SH-SY5Y (cell line): ENCODE data around the gene RABIF.

Experiments
- GATA2 ChIP-seq: IDR thresholded peaks from 2 replicates; pipeline ENCODE4 v1.6.1; 2011; ENCODE audit warnings: mild to moderate bottlenecking, low read depth, low read length
- GATA3 ChIP-seq: IDR thresholded peaks from 2 replicates; pipeline ENCODE4 v1.6.1; 2011; ENCODE audit warnings: low read depth, mild to moderate bottlenecking, low read length, moderate library complexity

The RABIF gene

DNA sequence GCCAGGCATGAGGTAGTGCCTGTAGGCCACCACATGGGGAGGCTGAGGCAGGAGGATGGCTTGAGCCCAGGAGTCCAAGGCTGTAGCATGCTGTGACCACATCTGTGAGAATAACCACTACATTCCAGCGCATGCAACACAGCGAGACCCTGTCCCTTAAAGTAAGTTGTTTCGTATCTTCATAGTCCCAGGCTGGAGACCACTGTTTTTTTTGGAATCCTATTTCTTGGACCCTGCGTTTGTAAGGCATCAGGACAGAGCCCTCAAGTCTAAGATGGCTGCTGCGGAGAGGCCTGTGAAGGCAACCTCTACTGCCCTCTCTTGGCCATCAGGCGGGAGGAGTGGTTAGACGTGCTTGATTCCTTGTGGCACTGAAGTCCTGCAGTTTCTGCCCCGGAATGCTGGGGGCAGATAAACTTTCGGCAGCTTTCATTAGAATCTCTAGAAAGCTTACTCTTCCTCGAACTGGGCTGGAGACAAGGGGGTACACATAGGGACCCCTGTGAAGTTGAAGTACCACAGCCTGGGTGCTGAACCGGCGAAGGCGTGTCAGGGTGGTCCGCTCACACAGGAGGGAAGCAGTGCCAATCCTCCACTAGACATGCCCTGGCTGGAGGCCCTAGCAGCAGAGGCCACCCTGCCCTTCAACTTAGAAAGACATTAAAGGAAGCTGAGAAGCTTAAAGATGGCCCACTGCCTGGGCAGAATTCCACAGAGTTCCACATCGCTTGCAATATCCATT lies 36.6 kb downstream of the RABIF start:
- no peak for TF ChIP-seq GATA3
- TF ChIP-seq GATA2: no peak

DNA sequence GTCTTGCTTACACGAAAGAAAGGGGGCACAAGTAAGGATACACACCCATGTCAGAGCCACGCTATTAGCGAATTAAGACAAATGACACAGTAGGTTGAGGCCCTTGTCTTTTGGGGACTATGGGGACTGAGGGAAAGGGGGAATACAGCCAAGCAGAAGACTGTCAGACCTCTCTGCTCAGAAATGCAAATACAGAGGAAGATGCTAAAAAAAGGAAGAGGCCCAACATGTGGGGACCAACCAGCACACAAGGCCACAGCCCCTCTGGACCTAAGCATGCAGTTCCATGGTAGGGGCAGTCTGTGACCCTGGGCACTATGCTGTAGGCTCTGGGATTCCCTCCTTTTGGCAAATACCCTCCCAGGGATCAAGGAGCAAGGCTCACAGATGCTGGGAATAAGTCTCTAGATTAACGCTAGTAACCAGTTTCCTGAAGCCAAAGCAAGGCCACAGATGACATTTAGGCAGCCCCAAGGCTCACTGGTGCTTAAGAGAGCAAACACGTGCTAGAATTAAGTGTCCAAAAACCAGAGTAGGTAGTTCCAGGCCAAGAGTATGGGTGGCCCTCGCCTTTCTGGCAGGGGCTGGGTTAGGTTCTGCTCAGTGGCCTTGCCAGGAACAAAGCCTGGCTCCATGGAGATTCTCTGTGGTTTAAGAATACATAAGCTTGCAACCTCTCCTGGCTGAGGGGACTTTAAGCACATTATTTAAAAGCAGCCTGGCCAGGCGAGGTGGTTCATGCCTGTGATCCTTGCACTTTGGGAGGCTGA lies 38.2 kb downstream of the RABIF start:
- TF ChIP-seq GATA2 (no peak), GATA3 (no peak)

DNA sequence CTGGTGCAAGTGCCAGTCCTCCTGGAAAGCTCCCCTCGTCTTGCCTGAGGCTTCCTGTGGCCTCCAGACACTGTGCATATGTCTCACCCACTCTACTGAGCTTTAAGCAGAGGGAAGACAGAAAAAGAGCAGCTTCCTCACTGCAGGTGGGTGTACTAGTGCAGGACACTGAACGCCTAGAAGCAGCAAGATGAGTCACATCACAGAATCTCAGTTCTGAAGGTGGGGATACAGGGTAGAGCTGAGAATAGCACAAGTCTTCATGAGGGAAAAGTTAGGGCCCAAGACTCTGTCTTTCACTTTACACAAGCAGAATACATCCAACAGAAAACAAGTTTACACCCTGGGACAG lies 40.8 kb downstream of the RABIF start:
- TF ChIP-seq GATA3 (no peak), GATA2 (no peak)

- no peak for TF ChIP-seq GATA3
- TF ChIP-seq GATA2: no peak
Observed at GRCh38 chr1:202844935-202845334, 44.0 kb downstream of the RABIF start.

GRCh38 chr1:202844259-202844658 lies 44.7 kb downstream of the RABIF start:
- TF ChIP-seq GATA3 (no peak), GATA2 (no peak)

GRCh38 chr1:202843081-202843480 lies 45.9 kb downstream of the RABIF start:
- no peak for TF ChIP-seq GATA2
- TF ChIP-seq GATA3: no peak

- TF ChIP-seq GATA3: no peak
Observed at GRCh38 chr1:202837746-202838262, 51.1 kb downstream of the RABIF start.

- no peak for TF ChIP-seq GATA2
- no peak for TF ChIP-seq GATA3
Observed at GRCh38 chr1:202836623-202837403, 52.1 kb downstream of the RABIF start.

DNA sequence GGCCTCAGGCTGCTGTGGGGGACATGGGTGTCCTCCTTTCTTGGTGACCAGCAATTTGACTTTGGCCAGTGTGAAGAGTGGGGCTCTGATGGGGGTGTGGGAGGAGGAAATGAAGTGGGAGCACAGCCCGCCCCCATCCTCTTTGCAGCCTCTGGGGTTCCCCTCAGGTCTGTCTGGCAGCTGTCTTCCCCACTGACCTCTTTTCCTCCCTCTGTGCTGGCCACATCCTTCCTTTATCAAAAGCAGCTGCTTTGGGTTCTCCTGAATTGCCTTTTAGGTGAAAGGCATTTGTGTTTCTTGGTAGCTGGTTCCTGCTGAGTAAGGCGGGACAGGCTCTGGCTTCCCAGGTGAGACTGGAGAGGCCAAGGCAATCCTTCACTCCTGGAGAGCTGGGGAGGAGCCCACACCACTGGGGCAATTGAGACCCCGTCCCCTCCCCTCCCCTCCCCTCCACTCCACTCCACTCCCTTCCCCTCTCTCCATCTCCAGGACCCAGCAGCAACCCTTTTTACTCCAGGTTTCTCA lies 53.3 kb downstream of the RABIF start:
- TF ChIP-seq GATA2 (no peak), GATA3 (no peak)

DNA sequence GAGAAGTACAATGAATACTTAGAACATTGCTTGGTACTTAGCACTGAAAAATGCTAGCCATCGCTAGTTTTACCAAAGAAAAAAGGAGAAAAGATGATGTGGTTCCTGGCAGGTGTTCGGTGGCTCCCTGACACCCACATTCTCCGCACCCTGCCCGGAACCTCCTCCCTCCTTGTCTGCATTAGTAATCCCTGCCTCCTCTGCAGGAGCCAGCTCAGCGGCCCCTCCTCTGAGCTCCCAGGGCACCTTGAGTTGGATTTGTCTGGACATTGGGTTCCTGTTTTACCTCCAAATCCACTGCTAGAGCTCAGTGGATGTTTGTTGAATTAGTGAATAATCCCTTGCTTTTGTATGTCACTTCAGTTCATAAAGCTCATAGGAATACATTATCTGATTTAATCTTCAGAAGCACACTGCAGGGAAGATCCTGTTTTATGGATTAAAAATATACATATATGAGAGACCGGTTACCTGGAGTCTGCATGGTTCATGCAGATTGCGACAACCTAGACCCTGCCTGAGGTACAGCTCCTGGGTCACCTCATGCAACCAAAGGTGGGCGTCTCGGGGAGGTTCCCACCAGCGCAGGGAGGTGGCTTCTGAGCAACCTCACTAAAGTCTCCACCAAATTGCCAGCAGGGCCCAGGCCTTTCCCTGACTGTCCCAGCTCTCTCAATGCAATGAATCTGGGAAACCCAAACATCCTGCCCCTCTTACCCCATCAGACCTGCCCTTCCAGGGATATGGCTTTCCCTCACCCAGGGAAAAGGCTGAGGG lies 54.0 kb downstream of the RABIF start:
- TF ChIP-seq GATA2 (no peak), GATA3 (no peak)

DNA sequence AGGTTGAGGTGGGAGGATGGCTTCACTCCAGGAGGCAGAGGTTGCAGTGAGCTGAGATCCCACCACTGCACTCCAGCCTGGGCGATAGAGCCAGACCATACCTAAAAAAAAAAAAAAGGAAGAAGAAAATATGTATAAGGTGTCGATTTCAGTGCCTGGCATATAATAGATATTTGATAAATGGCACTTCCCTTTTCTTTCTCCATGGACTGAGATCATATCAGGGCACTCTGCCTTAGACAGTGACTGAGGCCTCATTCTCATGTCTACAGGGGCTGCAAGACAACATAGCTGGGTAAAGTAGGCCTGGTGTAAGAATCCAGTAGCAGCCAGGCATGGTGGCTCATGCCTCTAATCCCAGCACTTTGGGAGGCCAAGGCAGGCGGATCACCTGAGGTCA lies 57.0 kb downstream of the RABIF start:
- TF ChIP-seq GATA3 (no peak), GATA2 (no peak)
